ENCODE data around the gene PHYHIPL.

- no peak for TF ChIP-seq CTCF (IDR thresholded peaks at IDR 0.05)
- TF ChIP-seq POLR2A (IDR thresholded peaks at IDR 0.05): no peak
Observed at GRCh38 chr10:59225211-59225610, 48.8 kb downstream of the PHYHIPL start.

All from heart left ventricle (tissue), 13 donors.